ENCODE measurements around the gene ZNF644. TPM values are rescaled to one million over a fixed set of nuclear protein-coding genes. Genes with fewer than 3 reads are reported as not detected.
A peak's percentile ranks its signal among the peaks of the same experiment; 100 is the strongest.
"Not testable (repeated sequence)": the region's sequence is repeated elsewhere in the genome, so short reads cannot be mapped to it uniquely, and the experiment has no call there.

The ZNF644 gene
- total RNA-seq, 1 donor from 2014 or later = 27.1 TPM

GRCh38 chr1:90925928-90926869, 95.6 kb downstream of the ZNF644 start:
- ATAC-seq = no peak

- ATAC-seq = no peak
These were observed 96.9 kb downstream of the ZNF644 start for GRCh38 chr1:90924982-90925381.

GRCh38 chr1:90922996-90923395, 98.8 kb downstream of the ZNF644 start:
- ATAC-seq = no peak

GRCh38 chr1:90922202-90922601, 99.6 kb downstream of the ZNF644 start:
- ATAC-seq = no peak

GRCh38 chr1:90919900-90920299, 101.9 kb downstream of the ZNF644 start:
- ATAC-seq = no peak

- no peak for ATAC-seq
These were observed 102.6 kb downstream of the ZNF644 start for GRCh38 chr1:90919190-90919719.

- ATAC-seq = no peak
These were observed 110.5 kb downstream of the ZNF644 start for GRCh38 chr1:90911353-90911752.

GRCh38 chr1:90902672-90903071, 119.2 kb downstream of the ZNF644 start:
- no peak for ATAC-seq

GRCh38 chr1:90899263-90899662, 122.6 kb downstream of the ZNF644 start:
- no peak for ATAC-seq

GRCh38 chr1:90893679-90894078, 128.2 kb downstream of the ZNF644 start:
- peak; percentile 52 for ATAC-seq

- ATAC-seq = not testable (repeated sequence)
These were observed 129.0 kb downstream of the ZNF644 start for GRCh38 chr1:90892884-90893283.

GRCh38 chr1:90892196-90892595, 129.6 kb downstream of the ZNF644 start:
- not testable (repeated sequence) for ATAC-seq

GRCh38 chr1:90891756-90892155, 130.1 kb downstream of the ZNF644 start:
- ATAC-seq = not testable (repeated sequence)

GRCh38 chr1:90882221-90882620, 139.6 kb downstream of the ZNF644 start:
- ATAC-seq = no peak

GRCh38 chr1:90881034-90881433, 140.8 kb downstream of the ZNF644 start:
- ATAC-seq = no peak

- ATAC-seq = no peak
These were observed 142.6 kb downstream of the ZNF644 start for GRCh38 chr1:90879281-90879680.

GRCh38 chr1:90876101-90876500, 145.7 kb downstream of the ZNF644 start:
- ATAC-seq = no peak

All from esophagus mucosa (tissue), 1 donor.